Measurements from ENCODE around the gene LRRC3B.

LRRC3B gene

DNA sequence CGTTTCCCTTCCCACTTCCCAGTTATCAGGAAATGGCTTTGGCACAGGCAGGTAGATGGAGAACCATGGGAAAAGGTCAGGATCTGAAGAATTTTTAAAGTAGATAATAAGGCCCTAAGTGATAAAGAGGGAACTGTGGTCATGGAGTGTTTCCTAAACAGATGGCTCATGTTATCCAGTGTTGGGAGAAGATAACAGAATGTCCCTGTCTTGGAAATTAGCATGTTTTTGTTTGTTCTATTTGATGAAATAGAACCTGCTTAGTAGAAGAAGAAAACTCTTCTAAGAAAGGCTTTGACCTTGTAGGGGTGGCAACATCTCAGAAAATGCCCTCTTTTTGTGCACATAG, 8.8 kb downstream of the LRRC3B start:
- no peak for DNase-seq

DNA sequence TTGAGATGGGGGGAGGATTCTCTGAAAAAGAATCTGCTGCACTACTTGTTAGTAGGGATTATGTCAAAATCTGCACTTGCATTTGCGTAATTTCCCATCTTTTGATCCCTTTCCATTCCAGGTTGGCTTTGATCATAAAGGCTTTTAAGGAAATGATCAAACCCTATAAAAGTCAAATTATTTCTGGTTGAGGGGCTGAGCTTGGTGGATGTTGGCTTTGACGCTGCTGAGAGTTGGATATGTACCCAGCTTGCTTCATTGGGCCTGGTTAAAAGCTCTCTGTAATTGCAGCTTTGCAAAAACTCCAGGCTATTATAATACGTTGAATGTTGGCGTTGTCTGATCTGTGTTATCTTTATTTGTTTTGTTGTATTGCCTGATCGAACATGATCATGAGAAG, 12.0 kb downstream of the LRRC3B start:
- DNase-seq, result no peak

DNA sequence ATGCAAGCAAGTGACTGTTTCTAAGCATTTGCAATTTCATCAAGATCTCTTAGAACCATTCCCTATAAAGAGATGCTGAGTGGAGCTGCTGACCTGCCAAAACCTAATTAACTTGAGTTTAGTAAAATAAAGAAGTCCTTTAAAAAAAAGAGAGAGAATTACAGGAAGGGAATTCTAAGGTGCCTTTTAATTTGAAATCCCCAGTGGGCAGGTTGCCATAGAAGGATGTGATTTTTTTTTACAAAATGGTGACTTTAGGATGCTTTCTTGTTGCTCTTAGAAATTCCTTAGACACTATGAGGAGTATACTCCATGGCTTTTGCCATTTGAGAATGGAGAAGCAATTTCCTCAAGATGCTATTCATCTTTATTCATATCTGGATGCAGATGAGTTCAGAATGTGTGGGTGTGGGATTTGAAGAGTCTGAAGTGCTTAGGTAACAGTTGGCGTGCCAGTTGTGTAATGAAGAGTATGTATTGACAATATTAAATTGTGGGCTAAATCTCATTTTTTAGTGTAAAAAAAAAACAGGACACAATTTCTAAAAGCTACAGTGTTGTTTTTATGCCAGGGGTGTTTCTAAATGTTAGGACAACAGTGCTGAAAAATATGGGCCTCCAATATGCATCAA, 13.6 kb downstream of the LRRC3B start:
- no peak for DNase-seq

DNA sequence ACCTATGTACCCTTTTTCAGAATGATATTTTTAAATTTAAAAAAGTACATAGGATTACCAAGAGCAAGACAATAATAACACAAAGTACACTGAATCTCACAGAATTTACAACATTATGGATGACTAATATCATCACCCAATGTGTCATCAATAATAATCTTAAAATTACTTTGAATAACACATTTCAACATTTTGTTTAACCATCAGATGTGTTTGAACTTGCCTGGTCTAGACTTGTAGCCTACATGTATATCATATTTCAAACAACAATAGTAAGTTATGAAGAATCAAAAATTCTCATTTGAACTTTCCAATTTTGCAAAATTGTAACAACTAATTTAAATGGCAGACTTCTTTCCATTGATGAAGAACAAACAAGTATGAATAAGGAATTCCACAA, 15.1 kb downstream of the LRRC3B start:
- DNase-seq, result no peak

DNA sequence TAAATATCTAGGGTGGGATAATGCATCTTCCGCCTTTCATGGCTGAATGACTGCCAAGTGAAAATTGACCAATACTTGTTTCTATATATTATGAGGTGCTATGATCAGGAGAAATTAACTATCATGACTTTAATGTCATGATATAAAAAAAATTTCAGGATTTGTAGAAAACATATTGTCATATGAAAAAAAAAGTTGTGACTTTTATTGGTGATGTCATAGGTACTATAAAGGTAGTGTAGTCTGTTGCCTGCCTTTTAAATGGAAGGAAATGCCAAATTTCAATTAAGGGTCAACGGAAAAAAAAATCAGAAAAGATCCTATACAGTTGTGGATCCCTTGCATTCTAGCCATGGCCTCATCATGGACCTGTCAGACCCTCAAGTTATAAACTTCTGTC, 15.5 kb downstream of the LRRC3B start:
- DNase-seq, result no peak

DNA sequence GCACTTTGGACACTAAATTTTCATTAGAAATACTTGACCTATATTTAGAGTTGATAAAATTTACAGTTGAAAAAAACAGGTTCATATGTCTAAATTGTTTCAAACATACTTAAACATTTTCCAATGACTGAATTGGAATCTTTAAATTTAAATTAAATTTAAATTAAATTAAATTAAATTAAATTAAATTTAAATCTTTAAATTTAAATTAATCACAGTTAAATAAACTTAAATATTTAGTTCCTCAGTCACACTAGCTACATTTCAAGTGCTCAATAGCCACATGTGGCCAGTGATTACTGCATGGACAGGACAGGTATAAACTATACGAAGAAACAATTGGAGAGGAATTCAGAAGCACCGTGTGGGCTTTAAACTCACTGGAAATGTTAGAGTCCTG, 16.8 kb downstream of the LRRC3B start:
- DNase-seq, result no peak

DNA sequence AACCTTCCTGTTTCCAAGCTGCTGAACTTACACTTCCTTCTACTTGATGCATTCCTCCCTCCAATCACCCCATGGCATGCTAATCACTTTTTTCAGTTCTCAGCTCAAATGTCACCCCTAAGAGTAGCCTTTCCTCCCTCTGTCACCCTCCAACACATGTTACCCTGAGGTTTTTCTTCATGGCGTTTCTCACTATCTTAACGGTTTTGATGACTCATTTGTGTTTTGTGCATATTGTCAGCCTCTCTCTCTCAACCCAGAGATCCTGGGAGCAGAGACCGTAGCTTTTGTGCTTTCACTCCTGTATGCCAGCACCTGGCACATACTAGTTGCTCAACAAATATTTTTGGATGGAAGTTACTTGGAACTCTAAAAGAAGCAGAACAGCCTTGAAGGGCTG, 24.5 kb downstream of the LRRC3B start:
- DNase-seq, result no peak

DNA sequence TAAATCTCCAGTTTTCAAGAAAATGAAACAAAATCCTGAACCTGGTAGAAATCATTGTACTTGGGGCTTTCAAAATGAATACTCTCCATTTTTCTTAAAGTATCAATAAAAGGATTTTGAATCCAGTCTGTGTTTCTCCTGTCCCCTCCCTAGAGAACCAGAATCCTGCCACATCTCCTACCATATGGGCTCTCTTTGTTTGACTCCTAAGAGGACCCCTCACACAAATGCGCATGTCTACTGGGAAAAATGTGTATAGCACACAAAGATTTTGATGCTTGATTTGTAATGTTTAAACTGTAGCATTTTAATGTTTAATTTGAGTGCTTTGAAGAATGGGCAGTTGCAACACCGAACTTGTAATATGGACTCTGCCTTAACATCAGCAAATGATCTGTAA, 25.9 kb downstream of the LRRC3B start:
- DNase-seq, result no peak

DNA sequence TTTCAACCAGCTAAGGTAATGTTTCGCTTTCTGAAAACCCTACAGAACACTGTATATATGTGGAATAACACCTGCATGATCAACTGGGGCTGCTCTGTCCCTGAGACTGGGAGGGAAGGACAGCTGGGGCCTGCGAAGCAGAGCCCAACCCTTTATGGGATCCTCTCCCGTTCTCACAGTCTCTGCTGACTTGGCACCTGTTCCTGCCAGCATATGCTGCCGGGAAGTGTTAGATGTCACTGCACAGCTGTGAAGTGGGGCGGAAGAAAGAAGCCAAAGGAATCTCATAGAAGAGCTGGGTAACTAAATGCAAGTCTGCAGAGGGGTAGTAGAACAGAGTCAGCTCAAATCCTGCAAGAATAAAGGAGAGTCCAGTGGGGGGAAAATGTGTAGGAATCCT, 29.6 kb downstream of the LRRC3B start:
- DNase-seq, result no peak

DNA sequence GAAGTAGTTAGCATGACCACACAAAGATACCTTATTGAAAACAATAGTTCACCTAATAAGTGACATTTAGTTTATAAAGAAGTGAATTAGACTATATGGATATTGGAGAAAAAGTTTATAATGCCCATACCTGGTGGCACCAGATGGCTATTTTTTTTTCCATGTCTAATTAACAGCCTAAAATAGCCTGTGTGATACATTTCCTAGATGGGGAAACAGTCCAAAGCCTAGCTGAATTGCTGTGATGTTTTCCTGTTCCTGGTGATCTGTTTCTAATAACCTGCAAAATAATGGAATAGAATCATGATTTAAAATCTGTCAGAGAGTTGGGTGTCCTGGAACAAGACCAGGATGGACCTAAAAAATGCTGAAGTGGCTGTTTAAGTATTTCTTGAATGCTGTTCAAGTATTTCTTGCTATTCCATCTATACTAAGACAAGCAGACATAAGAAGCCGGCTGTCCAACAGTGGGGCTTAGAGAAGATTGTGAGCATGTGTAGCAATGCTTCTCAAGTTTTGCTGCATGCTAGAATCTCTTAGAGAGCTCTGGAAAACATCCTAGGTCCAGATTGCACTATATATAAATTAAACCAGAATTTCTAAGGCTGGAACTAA, 31.3 kb downstream of the LRRC3B start:
- DNase-seq, result no peak

DNA sequence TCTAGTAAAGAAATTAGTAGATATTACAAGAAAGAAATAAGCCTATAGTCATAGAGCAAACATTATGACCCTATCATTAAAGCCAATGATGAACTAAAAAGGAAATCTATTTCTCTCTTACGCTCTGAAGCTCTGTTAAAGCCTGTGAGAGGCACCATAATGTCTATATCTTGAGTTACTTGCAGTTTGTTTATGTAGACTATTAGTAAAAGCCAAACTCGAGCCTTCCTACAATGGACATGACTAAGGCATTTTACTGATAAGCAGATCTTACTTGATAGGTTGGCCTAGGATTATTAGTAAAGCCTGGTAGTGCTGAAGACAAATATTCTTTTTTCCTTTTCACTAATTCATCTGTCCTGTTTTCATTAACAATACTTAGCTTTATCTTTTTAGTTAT, 32.7 kb downstream of the LRRC3B start:
- DNase-seq, result no peak

DNA sequence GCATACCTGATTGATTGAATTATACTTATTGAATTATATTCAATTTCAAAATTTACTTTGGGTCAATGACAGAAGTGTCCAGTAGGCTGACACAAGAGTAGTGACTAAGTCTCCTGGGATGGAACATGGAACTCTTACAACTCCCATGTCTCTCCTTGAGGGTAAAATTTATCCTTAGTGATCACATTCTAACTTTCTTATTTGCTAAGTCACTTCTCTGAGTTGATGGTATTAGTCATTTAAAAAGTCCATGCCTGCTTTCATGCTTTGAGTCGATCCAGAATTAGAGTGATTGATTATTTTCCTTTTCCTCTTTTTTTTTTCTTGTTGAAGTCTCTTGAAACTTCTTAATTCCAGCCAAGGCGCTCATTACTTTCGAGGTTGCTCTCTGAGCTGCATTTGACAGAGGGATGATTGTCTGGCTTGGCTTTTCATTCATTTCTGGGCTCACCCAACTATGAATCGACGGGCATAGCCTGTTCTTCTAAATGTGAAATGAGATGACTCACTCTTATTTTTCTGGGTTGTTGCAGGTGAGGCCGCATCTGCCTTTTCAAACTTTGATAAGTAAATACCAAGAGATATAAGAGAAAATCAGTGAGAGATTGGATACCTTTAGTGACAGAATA, 34.9 kb downstream of the LRRC3B start:
- DNase-seq, result no peak

DNA sequence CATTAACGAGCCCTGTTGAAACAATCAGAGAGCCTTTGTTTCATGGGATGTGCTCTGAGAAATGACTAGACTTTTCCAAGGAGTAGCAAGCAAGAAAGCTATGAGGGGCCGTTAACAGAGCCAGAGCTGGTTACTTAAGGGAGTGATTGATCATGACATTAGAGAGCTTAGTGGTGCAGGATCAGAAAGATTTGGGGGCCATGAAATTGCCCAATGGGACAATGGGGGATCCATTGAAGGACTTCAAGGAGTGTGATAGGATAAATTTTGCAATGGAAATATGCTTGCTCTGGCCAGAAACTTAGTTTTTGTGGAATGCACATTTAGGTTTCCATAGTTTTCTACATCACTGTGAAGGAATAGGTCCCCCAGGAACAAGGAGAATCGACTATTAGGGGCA, 45.6 kb downstream of the LRRC3B start:
- no peak for DNase-seq

DNA sequence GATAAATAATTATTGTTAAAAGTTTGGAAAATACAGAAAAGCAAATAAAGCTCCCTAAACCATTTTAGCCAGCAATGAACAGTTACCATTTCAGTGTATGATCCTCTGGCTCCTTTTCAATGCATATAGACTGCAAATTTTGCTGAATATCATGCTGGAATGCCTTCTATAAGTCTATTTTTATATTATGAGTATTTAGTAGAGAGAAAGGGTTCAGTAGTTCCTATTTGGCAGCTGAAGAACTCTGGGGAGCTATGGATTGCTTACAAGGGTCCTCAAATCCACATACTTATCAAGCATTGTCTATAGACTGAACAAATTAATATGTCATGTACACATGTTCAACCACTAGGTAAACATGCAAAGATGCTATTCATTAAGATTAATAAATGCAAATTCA, 46.1 kb downstream of the LRRC3B start:
- DNase-seq, result no peak

DNA sequence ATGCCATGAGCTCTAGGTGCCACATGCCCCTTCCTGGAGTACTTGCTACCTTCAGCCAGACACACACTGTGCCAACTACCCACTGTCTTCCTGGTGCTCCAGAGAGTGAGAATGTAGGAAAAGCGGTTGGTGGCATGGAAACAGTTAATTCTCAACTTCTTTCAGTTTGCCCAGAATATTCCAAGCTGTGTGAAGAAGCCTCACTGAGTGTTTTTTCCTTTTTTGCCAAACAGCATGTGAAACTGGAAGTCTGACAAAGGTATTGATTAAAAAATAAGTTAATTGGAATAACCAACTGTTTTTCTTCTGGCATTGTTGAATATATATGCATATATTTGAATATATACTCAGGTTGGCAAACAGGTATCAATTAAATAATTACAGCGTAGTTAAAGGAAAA, 52.8 kb downstream of the LRRC3B start:
- no peak for DNase-seq

DNA sequence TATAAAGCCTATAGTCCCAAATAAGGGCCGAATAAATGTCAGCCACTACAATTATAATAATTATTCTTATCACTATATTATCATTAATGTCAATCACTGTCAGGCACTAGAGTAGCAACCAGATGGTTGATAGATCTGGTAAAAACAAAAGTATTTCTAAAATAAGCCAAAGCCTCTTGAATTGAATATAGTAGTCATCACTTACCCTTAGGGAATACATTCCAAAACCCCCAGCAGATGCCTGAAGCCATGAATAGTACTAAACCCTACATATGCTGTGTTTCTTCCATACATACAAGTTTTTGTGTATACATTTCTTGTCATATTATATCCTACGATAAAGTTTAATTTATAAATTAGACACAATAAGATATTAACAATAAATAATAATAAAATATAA, 59.1 kb downstream of the LRRC3B start:
- DNase-seq, result no peak

DNA sequence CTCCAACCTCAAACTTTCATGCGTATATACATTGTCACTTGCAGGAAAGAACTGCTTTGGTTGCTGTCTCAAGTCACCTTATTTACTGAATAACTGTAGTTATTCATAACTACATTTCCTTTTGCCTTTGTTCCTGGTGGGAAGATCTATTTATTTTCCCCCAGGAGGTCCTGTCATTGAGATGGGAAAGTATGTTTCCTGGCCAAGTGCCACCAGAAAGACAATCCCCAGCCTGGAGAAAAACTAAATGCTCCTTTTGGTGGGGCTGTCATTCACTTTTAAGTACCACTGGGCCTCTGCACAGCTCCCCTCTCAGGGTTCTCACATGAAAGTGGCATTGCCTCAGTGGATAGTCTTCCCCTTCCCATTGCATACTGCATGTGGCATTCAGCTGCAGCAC, 59.8 kb downstream of the LRRC3B start:
- no peak for DNase-seq

DNA sequence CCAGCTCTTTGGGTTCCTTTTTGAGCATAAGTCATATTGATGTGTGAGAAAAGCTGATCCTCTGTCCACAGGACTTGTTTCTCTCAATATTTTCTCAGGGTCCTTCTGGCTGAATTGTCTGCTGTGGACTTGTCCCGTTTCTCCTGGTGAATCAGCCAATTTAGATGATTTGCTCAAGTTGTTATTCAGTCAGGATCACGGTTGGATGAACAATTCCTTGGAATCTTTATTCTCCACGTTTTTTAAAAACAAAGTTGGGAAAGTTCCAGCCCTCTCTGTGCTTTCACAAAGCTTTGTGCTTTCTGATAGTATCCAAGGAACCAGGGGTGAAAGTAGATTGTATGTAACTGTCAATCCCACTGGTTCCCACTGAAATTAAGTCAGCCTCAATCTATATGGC, 61.3 kb downstream of the LRRC3B start:
- no peak for DNase-seq

DNA sequence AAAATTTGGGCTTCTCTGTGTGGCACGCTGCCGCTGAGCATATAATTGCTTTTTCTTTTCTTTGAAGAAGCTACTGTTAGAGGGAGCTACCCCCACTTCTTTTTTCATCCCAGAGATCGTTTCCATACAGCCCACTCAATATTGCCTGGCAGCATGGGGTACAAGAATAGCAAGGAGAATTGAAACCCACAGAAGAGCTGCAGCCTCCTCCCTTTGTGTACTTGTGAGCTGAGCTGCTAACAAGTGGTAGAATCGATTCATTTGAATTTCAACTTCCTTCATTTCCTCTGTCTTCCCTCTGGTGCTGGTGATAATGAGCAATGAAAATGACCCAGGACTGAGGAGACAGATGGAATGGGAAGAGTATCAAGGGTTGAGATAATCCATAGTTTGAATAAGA, 64.9 kb downstream of the LRRC3B start:
- DNase-seq, result no peak

DNA sequence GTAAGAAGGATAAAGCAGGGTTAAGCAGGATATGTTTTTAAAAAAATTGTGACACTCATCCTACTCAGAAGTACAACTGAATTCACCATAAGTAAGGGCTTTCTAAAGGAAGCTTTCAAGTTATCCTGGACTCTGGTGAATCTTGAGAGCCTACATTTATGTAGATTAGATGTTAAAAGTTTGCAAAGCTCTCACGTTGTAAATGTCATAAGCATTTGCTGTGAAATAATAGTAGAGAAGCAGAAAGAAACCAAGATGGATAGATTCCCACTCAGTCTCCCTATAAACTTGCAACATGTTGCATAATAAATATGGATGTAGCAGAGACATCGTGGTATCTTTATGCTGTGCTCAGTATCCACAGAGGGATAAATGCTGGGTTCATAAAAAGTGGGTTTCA, 77.0 kb downstream of the LRRC3B start:
- DNase-seq, result no peak

DNA sequence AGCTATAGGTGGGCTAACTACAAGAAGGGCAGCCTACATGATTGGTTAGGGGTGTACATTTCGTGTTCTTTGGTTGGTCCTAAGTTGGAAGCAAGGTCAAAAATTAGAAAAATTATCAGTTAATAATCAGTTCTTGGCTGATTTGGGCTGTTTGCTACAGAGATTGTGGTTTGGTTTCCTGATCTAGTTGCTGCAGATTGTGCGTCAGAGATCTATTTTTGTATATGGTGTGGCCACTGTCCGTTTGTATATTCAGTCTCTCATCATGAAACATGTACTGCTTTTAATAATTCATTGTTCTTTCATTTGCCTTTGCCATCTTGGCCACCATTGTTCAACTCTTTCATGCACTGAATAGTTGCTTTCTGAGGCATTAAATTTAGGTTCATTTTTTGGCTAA, 80.9 kb downstream of the LRRC3B start:
- no peak for DNase-seq

DNA sequence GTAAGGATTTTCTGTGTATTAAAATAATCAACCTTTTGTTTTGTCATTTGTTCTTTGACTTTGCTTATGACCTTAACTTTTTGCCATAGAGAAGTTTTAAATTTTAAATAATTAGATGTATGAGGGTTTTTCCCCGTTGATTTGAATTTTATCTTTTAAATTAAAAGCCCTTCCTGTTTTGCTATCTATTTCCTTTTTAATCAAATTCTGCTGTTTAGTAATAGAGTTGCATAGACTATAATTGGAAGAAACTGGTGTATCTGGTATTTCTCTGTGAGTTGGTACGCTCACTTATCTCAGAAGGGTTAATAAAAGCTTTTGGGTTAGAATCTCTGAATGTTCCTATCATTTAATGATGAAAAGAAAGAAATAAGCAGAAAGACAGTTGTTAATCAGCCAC, 82.2 kb downstream of the LRRC3B start:
- no peak for DNase-seq

DNA sequence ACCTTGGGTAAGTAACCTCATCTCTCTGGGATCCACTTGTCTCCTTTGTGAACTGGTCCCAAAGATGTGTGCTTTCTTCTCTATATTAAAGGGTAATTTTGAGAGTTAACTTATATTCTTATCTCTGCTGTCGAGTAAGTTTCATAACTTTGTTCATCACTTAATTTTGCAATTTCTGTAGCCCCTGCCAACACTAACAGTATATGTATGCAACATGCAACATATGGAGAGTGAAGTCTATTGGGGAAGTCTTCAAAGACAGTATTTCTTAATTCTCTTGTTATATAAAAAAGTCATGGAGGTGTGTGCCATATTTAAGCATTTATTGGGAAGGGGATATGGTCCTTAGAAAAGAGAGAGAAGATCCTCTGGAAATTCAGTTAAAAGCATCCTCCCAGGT, 85.9 kb downstream of the LRRC3B start:
- no peak for DNase-seq

DNA sequence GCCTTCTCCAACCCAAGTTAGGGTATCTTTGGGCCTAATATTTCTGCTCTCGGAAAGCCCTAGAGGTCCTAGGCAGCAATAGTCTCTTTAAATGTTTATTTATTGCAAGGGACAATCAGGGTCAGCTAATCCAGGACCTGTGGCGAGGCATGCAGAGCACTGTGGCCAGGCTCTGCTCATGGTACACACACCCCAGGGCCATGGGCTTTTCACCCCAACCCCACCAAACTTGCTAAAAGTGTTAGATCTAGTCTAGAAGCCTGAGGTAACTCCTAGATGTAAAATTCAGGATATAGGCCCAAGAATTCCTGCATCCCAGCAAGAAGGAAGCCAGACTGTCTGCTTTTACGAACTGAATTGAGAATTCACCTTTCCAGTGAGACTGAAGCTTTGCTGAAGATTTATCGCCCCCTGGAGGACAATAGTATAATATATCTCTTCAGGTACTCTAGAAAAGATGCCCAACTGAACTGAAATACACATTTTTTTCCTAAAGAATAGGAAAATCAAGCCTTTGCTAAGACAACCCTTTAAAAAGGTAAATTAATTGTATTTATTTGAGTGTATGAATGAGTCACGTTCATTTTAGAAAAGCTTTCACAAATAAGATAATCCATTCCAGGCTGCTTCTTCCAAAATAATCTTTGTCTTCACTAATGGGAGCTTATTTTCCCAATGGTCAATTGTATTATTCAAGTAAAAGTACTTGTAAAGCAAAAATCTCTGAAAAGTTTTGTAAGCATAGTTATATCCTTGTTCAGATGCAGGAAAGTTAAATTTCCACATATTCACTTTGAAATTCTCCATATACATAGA, 89.8 kb downstream of the LRRC3B start:
- no peak for DNase-seq
